H9 (cell line): Measurements from ENCODE around the gene CKM. TPM values are rescaled to one million over a fixed set of nuclear protein-coding genes. Genes with fewer than 3 reads are reported as not detected.

Experiments used
- DNase-seq: peaks from one replicate; pipeline ENCODE4 v3.0.0-alpha.2; 2017
- H2AFZ ChIP-seq: one replicate; pipeline ENCODE4 v1.6.1; 2013; ENCODE audit warnings: mild to moderate bottlenecking, low read length, control low read depth, moderate library complexity
- H2AK5ac ChIP-seq: 2 replicates; pipeline ENCODE4 v1.6.1; 2013; ENCODE audit warnings: low read length, control low read depth, mixed read lengths; ENCODE audit not compliant: insufficient read length
- H2BK120ac ChIP-seq: one replicate; pipeline ENCODE4 v1.6.1; 2013; ENCODE audit warnings: low read depth, mild to moderate bottlenecking, low read length, control low read depth, inconsistent platforms; ENCODE audit not compliant: poor library complexity, severe bottlenecking
- H2BK12ac ChIP-seq: 2 replicates; pipeline ENCODE4 v1.6.1; 2013; ENCODE audit warnings: low read length, control low read depth, mixed read lengths, low read depth; ENCODE audit not compliant: insufficient read length
- H2BK15ac ChIP-seq: 2 replicates; pipeline ENCODE4 v1.6.1; 2013; ENCODE audit warnings: low read depth, low read length, control low read depth
- H2BK20ac ChIP-seq: one replicate; pipeline ENCODE4 v1.6.1; 2013; ENCODE audit warnings: low read depth, mild to moderate bottlenecking, low read length, control low read depth, inconsistent platforms; ENCODE audit not compliant: poor library complexity, severe bottlenecking
- H2BK5ac ChIP-seq: 2 replicates; pipeline ENCODE4 v1.6.1; 2013; ENCODE audit warnings: low read length, control low read depth, mixed read lengths; ENCODE audit not compliant: insufficient read length
- H3K14ac ChIP-seq: 2 replicates; pipeline ENCODE4 v1.6.1; 2013; ENCODE audit warnings: low read length, control low read depth; ENCODE audit not compliant: insufficient read depth
- H3K18ac ChIP-seq: 2 replicates; pipeline ENCODE4 v1.6.1; 2013; ENCODE audit warnings: low read depth, mild to moderate bottlenecking, mixed read lengths, low read length, control low read depth; ENCODE audit not compliant: insufficient read length
- H3K23ac ChIP-seq: 2 replicates; pipeline ENCODE4 v1.6.1; 2013; ENCODE audit warnings: low read length, control low read depth, mixed read lengths, low read depth; ENCODE audit not compliant: insufficient read length
- H3K23me2 ChIP-seq: 2 replicates; pipeline ENCODE4 v1.6.1; 2013; ENCODE audit warnings: low read depth, mild to moderate bottlenecking, mixed read lengths, low read length, control low read depth; ENCODE audit not compliant: insufficient read length, poor library complexity, severe bottlenecking
- H3K27ac ChIP-seq: 2 replicates; pipeline ENCODE4 v1.5.1; 2013; ENCODE audit warnings: low read length, control low read depth, mixed read lengths, low read depth; ENCODE audit not compliant: insufficient read length
- H3K27me3 ChIP-seq: 2 replicates; pipeline ENCODE4 v1.6.1; 2013; ENCODE audit warnings: low read length, control low read depth, inconsistent platforms; ENCODE audit not compliant: insufficient read depth
- H3K4ac ChIP-seq: 2 replicates; pipeline ENCODE4 v1.6.1; 2013; ENCODE audit warnings: low read depth, mild to moderate bottlenecking, control low read depth, inconsistent platforms, low read length, moderate library complexity
- H3K4me1 ChIP-seq: 2 replicates; pipeline ENCODE4 v1.6.1; 2013; ENCODE audit warnings: low read length, control low read depth, inconsistent platforms; ENCODE audit not compliant: insufficient read depth
- H3K4me2 ChIP-seq: 2 replicates; pipeline ENCODE4 v1.6.1; 2013; ENCODE audit warnings: low read length, control low read depth, mixed read lengths; ENCODE audit not compliant: insufficient read length, insufficient read depth
- H3K56ac ChIP-seq: 2 replicates; pipeline ENCODE4 v1.6.1; 2013; ENCODE audit warnings: low read depth, mild to moderate bottlenecking, mixed read lengths, low read length, control low read depth; ENCODE audit not compliant: insufficient read length
- H3K79me1 ChIP-seq: 2 replicates; pipeline ENCODE4 v1.6.1; 2013; ENCODE audit warnings: low read depth, mild to moderate bottlenecking, moderate library complexity, low read length, control low read depth, inconsistent platforms; ENCODE audit not compliant: insufficient read depth, poor library complexity, severe bottlenecking
- H3K79me2 ChIP-seq: 2 replicates; pipeline ENCODE4 v1.6.1; 2013; ENCODE audit warnings: low read length, control low read depth, inconsistent platforms; ENCODE audit not compliant: insufficient read depth
- H3K9ac ChIP-seq: 2 replicates; pipeline ENCODE4 v1.6.1; 2013; ENCODE audit warnings: low read length, control low read depth, mixed read lengths; ENCODE audit not compliant: insufficient read length; ENCODE audit errors: extremely low read depth
- H3K9me3 ChIP-seq: one replicate; pipeline ENCODE4 v1.6.1; 2013; ENCODE audit warnings: low read depth, low read length, inconsistent platforms; ENCODE audit not compliant: control insufficient read depth
- H3T11ph ChIP-seq: one replicate; pipeline ENCODE4 v1.6.1; 2013; ENCODE audit warnings: mild to moderate bottlenecking, low read length, control low read depth, inconsistent platforms
- H4K20me1 ChIP-seq: one replicate; pipeline ENCODE4 v1.6.1; 2013; ENCODE audit not compliant: control insufficient read depth, insufficient read length, insufficient read depth
- H4K5ac ChIP-seq: 2 replicates; pipeline ENCODE4 v1.6.1; 2013; ENCODE audit warnings: low read depth, mild to moderate bottlenecking, mixed read lengths, low read length, control low read depth; ENCODE audit not compliant: insufficient read length
- H4K8ac ChIP-seq: replicated peaks from 2 replicates; pipeline ENCODE4 v1.6.1; 2013; ENCODE audit warnings: low read length, control low read depth, mixed read lengths, low read depth; ENCODE audit not compliant: insufficient read length
- H4K91ac ChIP-seq: 2 replicates; pipeline ENCODE4 v1.6.1; 2013; ENCODE audit warnings: low read depth, mild to moderate bottlenecking, moderate library complexity, mixed read lengths, low read length, control low read depth; ENCODE audit not compliant: insufficient read length
- H3K27ac Mint-ChIP-seq, 3 experiments: 2 replicates in 2 of 3; 3 replicates in 1 of 3; pipeline ENCODE4 v1.8.0; 2020 to 2021; ENCODE audit warnings: mixed read lengths in 3 of 3, mild to moderate bottlenecking in 1 of 3, moderate library complexity in 1 of 3
- H3K27me3 Mint-ChIP-seq: 2 replicates; pipeline ENCODE4 v1.8.0; 2021; ENCODE audit warnings: low read depth, mild to moderate bottlenecking, moderate library complexity, mixed read lengths
- H3K36me3 Mint-ChIP-seq, 3 experiments: 2 replicates in 2 of 3; 3 replicates in 1 of 3; pipeline ENCODE4 v1.8.0; 2020 to 2021; ENCODE audit warnings: low read depth in 3 of 3, mixed read lengths in 3 of 3; ENCODE audit not compliant: insufficient read depth in 1 of 3
- H3K4me1 Mint-ChIP-seq, 2 experiments: 2 replicates each; pipeline ENCODE4 v1.8.0; 2020; ENCODE audit warnings: mixed read lengths in 2 of 2
- H3K4me3 Mint-ChIP-seq, 2 experiments: 2 replicates in 1 of 2; 3 replicates in 1 of 2; pipeline ENCODE4 v1.8.0; 2020 to 2021; ENCODE audit warnings: mild to moderate bottlenecking in 2 of 2, mixed read lengths in 2 of 2, moderate library complexity in 1 of 2
- H3K9me3 Mint-ChIP-seq, 2 experiments: 2 replicates in 1 of 2; 3 replicates in 1 of 2; pipeline ENCODE4 v1.8.0; 2020; ENCODE audit warnings: mild to moderate bottlenecking in 2 of 2, mixed read lengths in 2 of 2, moderate library complexity in 1 of 2
- CTCF ChIP-seq: fragments of 200-600 bp; sonication (generic); conservative IDR thresholded peaks from 3 replicates; pipeline ENCODE4 v1.8.0; 2021; ENCODE audit warnings: antibody characterized with exemption, mild to moderate bottlenecking
- WGBS: extraction: QIAGEN DNeasy Blood & Tissue Kit; methylation state at CpG from one replicate; pipeline ENCODE4 v1.1.7; 2013; ENCODE audit warnings: missing lambda C conversion rate, low lambda C conversion rate, mixed read lengths; ENCODE audit not compliant: insufficient read length; ENCODE audit errors: extremely low coverage; 5-methylcytosine and 5-hydroxymethylcytosine counted together
- total RNA-seq: library from RNA; stranded (reverse); gene quantifications from 2 replicates; pipeline ENCODE4 v1.2.1, GENCODE V29; 2021

The CKM gene
- total RNA-seq, 1 experiment from 2014 or later, result not detected

GRCh38 chr19:45339629-45340028 is 17.0 kb upstream of the CKM start:
- no peak overlapping the region for H3K4me3 Mint-ChIP-seq

More at GRCh38 chr19:45339629-45340028, 17.0 kb upstream of the CKM start:
- no peak overlapping the region for H2BK120ac ChIP-seq
- TF ChIP-seq CTCF, result no peak
- no peak overlapping the region for H3K18ac ChIP-seq
- no peak overlapping the region for H3K23ac ChIP-seq
- no peak overlapping the region for H3K4me2 ChIP-seq
- H3K9ac ChIP-seq, result no peak overlapping the region
- H2BK20ac ChIP-seq, result no peak overlapping the region
- H4K91ac ChIP-seq, result no peak overlapping the region
- no CpG with 5 or more reads among the region's 6 CpGs for WGBS
- Mint-ChIP-seq H3K9me3 (no peaks in the 10 kb centered on the region; a peak in 2 of 5 replicates), H3K4me1 (peaks cover 3 to 11% of the 10 kb centered on the region in 2 experiments; a peak in 3 of 4 replicates), H3K27me3 (peaks cover 28% of the 10 kb centered on the region), H3K27ac (no peak overlapping the region), H3K36me3 (no peaks in the 10 kb centered on the region)
- H2BK12ac ChIP-seq, result no peak overlapping the region
- H3K27ac ChIP-seq, result no peak overlapping the region
- 0 out of 2 replicates have a peak, but pooled peaks cover 2% of the 10 kb centered on the region for H3K4me1 ChIP-seq
- H3K79me2 ChIP-seq, result no peaks in the 10 kb centered on the region
- no peak overlapping the region for H3K4ac ChIP-seq
- H4K5ac ChIP-seq, result no peak overlapping the region
- no peak overlapping the region for H2AFZ ChIP-seq
- H3K27me3 ChIP-seq, result peaks cover 4% of the 10 kb centered on the region
- no peak overlapping the region for H3T11ph ChIP-seq
- no peak overlapping the region for H3K56ac ChIP-seq
- no peak overlapping the region for H2AK5ac ChIP-seq
- no peak overlapping the region for H2BK15ac ChIP-seq
- H3K79me1 ChIP-seq, result no peaks in the 10 kb centered on the region
- H4K8ac ChIP-seq, result no peak overlapping the region
- DNase-seq, result no peak
- no peak overlapping the region for H2BK5ac ChIP-seq
- H3K14ac ChIP-seq, result no peak overlapping the region
- H3K9me3 ChIP-seq, result no peaks in the 10 kb centered on the region
- peaks cover 12% of the 10 kb centered on the region for H3K23me2 ChIP-seq
- peaks cover 2% of the 10 kb centered on the region for H4K20me1 ChIP-seq
